GM23248 (cell line): ENCODE data around the gene PI4KA. TPM values are rescaled to one million over a fixed set of nuclear protein-coding genes. Genes with fewer than 3 reads are reported as not detected.

Experiments
- DNase-seq: peaks from one replicate; pipeline ENCODE4 v3.0.0-alpha.2; 2015
- H2AFZ ChIP-seq: fragments of 200-600 bp; sonication (generic); 2 replicates; pipeline ENCODE4 v1.6.1; 2016; ENCODE audit warnings: antibody characterized with exemption
- H3F3A ChIP-seq: fragments of 200-600 bp; sonication (generic); 2 replicates; pipeline ENCODE4 v1.6.1; 2016; ENCODE audit warnings: mild to moderate bottlenecking, antibody characterized with exemption, mixed run types; ENCODE audit not compliant: insufficient read depth
- H3K27ac ChIP-seq: fragments of 200-600 bp; sonication (generic); 2 replicates; pipeline ENCODE4 v1.5.1; 2016; ENCODE audit warnings: mild to moderate bottlenecking
- H3K27me3 ChIP-seq: fragments of 200-600 bp; sonication (generic); replicated peaks from 2 replicates; pipeline ENCODE4 v1.6.1; 2016; ENCODE audit warnings: mild to moderate bottlenecking; ENCODE audit not compliant: insufficient read depth
- H3K36me3 ChIP-seq: fragments of 200-600 bp; sonication (generic); 2 replicates; pipeline ENCODE4 v1.6.1; 2016; ENCODE audit warnings: low read depth, mild to moderate bottlenecking
- H3K4me1 ChIP-seq: fragments of 200-600 bp; sonication (generic); 2 replicates; pipeline ENCODE4 v1.6.1; 2016; ENCODE audit warnings: mild to moderate bottlenecking; ENCODE audit not compliant: insufficient read depth
- H3K4me2 ChIP-seq: fragments of 200-600 bp; sonication (generic); one replicate; pipeline ENCODE4 v1.6.1; 2016; ENCODE audit warnings: mild to moderate bottlenecking; ENCODE audit not compliant: unreplicated experiment
- H3K4me3 ChIP-seq: fragments of 200-600 bp; sonication (generic); 2 replicates; pipeline ENCODE4 v1.5.1; 2016; ENCODE audit warnings: mild to moderate bottlenecking
- H3K79me2 ChIP-seq: fragments of 200-600 bp; sonication (generic); 2 replicates; pipeline ENCODE4 v1.6.1; 2016; ENCODE audit warnings: mild to moderate bottlenecking; ENCODE audit not compliant: insufficient read depth
- H3K9ac ChIP-seq: fragments of 200-600 bp; sonication (generic); 2 replicates; pipeline ENCODE4 v1.6.1; 2016; ENCODE audit warnings: mild to moderate bottlenecking
- H3K9me2 ChIP-seq: fragments of 200-600 bp; sonication (generic); 2 replicates; pipeline ENCODE4 v1.6.1; 2016; ENCODE audit warnings: mixed run types, mild to moderate bottlenecking, moderate library complexity; ENCODE audit not compliant: insufficient read depth
- H3K9me3 ChIP-seq: fragments of 200-600 bp; sonication (generic); one replicate; pipeline ENCODE4 v1.6.1; 2017; ENCODE audit warnings: low read depth
- H4K20me1 ChIP-seq: fragments of 200-600 bp; sonication (generic); 2 replicates; pipeline ENCODE4 v1.6.0; 2016; ENCODE audit not compliant: insufficient read depth
- EZH2 ChIP-seq: fragments of 200-600 bp; sonication (generic); IDR thresholded peaks from 2 replicates; pipeline ENCODE4 v1.6.1; 2018; ENCODE audit warnings: antibody characterized with exemption, mild to moderate bottlenecking; ENCODE audit not compliant: insufficient read depth, poor library complexity, severe bottlenecking
- EZH2phosphoT487 ChIP-seq: fragments of 200-600 bp; sonication (generic); IDR thresholded peaks from 2 replicates; pipeline ENCODE4 v1.6.1; 2018; ENCODE audit warnings: antibody characterized with exemption, moderate library complexity, mild to moderate bottlenecking, low read depth; ENCODE audit not compliant: insufficient read depth
- WGBS, 2 experiments: methylation state at CpG; one replicate each; pipeline ENCODE4 v1.1.6; 2015 to 2017; ENCODE audit warnings: low lambda C conversion rate in 2 of 2, low coverage in 1 of 2; ENCODE audit errors: missing lambda C conversion rate in 2 of 2; 5-methylcytosine and 5-hydroxymethylcytosine counted together
- in situ Hi-C: fragments of 300-500 bp; cut with MboI; formaldehyde crosslinking; loops from 2 replicates; pipeline ENCODE4 v1.15.0; 2020
- polyA plus RNA-seq: library from polyadenylated mRNA; unstranded; fragments of >200 nt; fragmentation: Nextera tagmentation; extraction: Ambion mirVana; gene quantifications from 2 replicates; pipeline ENCODE4 v1.2.1, GENCODE V29; 2016
- total RNA-seq: library from RNA; depleted of rRNA; stranded (reverse); fragments of >200 nt; shearing (Covaris generic); gene quantifications from 2 replicates; pipeline ENCODE4 v1.2.3, GENCODE V29; 2014

The PI4KA gene
- total and polyA plus RNA-seq, 2 experiments from 2014 or later = 31.1 to 34.5 TPM

DNA sequence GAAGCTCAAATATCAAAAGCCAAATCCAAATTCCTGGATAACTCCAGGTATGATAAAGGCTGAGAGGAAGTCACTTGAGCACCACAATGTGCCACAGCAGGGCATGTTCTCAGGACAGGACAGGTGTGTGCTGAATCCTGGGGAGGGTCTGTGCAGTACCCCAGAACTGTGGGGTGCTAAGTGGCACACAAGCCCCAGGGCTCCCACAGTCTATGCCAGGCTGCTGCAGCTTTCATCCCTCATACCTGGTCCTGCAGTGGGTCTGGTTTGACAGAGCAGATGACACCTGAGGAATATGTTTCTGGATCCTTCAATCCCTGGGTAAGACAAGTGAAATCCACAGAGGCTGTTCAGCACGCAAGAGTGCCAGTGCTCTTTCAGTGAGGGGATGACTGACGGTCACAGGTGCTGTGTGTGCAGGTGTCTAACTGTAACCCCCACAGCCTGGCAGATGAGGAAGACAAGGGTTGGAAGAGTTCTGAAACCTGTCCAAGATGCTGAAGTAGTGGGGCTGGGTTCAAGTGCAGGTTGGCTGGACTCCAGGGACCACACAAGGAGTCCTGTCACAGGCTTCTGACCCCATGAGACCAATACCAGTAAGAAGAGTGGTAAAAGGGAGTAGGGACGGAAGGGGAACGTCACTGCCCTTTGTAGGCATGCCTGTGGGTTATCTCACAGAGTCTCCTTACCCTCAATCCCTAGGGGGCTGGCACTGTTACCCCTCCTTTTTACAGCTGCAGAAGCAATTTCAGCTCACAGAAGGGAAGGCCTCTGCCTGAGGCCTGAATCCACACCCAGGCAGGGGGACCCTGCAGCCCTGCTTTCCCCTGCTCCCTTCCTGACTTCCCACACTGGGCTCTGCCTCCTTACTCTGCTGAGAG lies 70.6 kb downstream of the PI4KA start:
- H2AFZ ChIP-seq = no peak overlapping the region
- 91 to 100% methylated on average over 4 of the region's 4 CpGs for WGBS, 2 experiments
- H3K9me2 ChIP-seq = no peaks in the 10 kb centered on the region
- no peaks in the 10 kb centered on the region for H3K27me3 ChIP-seq
- no peaks in the 10 kb centered on the region for H3K4me1 ChIP-seq
- H3K4me2 ChIP-seq = no peak overlapping the region
- no peaks in the 10 kb centered on the region for H3K79me2 ChIP-seq
- no peaks in the 10 kb centered on the region for H4K20me1 ChIP-seq
- no peak overlapping the region for H3K27ac ChIP-seq
- H3K9ac ChIP-seq = no peak overlapping the region
- no peak overlapping the region for H3K4me3 ChIP-seq
- H3K9me3 ChIP-seq = no peaks in the 10 kb centered on the region
- H3K36me3 ChIP-seq = 0 out of 2 replicates have a peak, but pooled peaks cover 11% of the 10 kb centered on the region
- H3F3A ChIP-seq = no peaks in the 10 kb centered on the region
- TF ChIP-seq EZH2 = no peak
- no peak for TF ChIP-seq EZH2phosphoT487
- in situ Hi-C loops = no loop called here
- DNase-seq = no peak

DNA sequence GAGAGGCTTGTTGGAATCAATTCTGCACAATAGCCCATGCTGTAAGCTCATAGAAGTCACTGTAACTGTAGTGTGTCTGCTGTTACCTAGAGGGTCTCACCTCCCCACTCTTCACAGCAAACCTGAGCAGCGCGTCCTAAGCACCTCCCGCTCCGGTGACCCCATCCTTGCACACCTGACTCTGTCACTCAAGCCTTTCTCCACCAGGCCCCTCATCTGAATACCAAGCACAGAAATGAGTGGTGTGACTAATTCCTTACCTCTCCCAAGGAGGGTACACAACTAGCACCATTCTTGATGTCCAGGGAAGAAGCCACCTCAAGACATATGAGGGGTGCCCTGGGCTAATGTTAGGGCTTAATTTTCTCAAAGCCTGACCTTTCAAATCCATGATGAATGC lies 71.4 kb downstream of the PI4KA start:
- no peaks in the 10 kb centered on the region for H3K27me3 ChIP-seq
- H4K20me1 ChIP-seq = no peaks in the 10 kb centered on the region
- H3K9me3 ChIP-seq = no peaks in the 10 kb centered on the region
- no peak overlapping the region for H3K9ac ChIP-seq
- DNase-seq = no peak
- H3F3A ChIP-seq = 0 out of 2 replicates have a peak, but pooled peaks cover 4% of the 10 kb centered on the region
- TF ChIP-seq EZH2phosphoT487 = no peak
- no peak for TF ChIP-seq EZH2
- H3K27ac ChIP-seq = no peak overlapping the region
- no peaks in the 10 kb centered on the region for H3K79me2 ChIP-seq
- H3K4me1 ChIP-seq = no peaks in the 10 kb centered on the region
- 82 to 100% methylated on average over 4 of the region's 4 CpGs for whole genome bisulfite sequencing, 2 experiments
- H3K4me3 ChIP-seq = no peak overlapping the region
- no peaks in the 10 kb centered on the region for H3K9me2 ChIP-seq
- H2AFZ ChIP-seq = no peak overlapping the region
- in situ Hi-C loops = no loop called here
- no peak overlapping the region for H3K4me2 ChIP-seq
- 0 out of 2 replicates have a peak, but pooled peaks cover 11% of the 10 kb centered on the region for H3K36me3 ChIP-seq

DNA sequence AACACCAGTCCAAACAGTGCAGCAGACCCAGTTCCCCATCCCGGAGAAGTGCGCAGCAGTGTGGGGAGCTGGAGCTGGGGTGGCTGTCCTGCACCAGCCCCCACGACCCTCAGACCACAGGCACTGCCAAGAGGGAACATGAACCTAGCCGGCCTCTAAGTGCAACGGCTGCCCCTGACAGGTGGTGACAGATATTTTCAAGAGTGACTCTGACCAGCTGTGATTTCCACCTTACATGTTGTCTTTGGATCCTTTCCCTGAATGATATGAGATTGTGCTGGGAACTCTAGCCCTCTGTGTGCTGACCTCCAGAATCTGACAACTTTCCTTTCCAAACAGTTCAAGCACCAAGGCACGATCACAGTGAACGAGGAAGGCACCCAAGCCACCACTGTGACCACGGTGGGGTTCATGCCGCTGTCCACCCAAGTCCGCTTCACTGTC lies 72.1 kb downstream of the PI4KA start:
- no peak for DNase-seq
- 0 out of 2 replicates have a peak, but pooled peaks cover 9% of the 10 kb centered on the region for H3F3A ChIP-seq
- in situ Hi-C loops = no loop called here
- H3K9me2 ChIP-seq = no peaks in the 10 kb centered on the region
- no peak overlapping the region for H3K27ac ChIP-seq
- no peak overlapping the region for H3K4me3 ChIP-seq
- no peaks in the 10 kb centered on the region for H3K27me3 ChIP-seq
- H4K20me1 ChIP-seq = no peaks in the 10 kb centered on the region
- WGBS, 2 experiments = 90% methylated on average over 10 of the region's 10 CpGs
- no peaks in the 10 kb centered on the region for H3K9me3 ChIP-seq
- no peaks in the 10 kb centered on the region for H3K79me2 ChIP-seq
- H2AFZ ChIP-seq = no peak overlapping the region
- TF ChIP-seq EZH2phosphoT487 = no peak
- TF ChIP-seq EZH2 = no peak
- H3K36me3 ChIP-seq = 0 out of 2 replicates have a peak, but pooled peaks cover 11% of the 10 kb centered on the region
- H3K4me2 ChIP-seq = no peak overlapping the region
- no peaks in the 10 kb centered on the region for H3K4me1 ChIP-seq
- H3K9ac ChIP-seq = no peak overlapping the region

DNA sequence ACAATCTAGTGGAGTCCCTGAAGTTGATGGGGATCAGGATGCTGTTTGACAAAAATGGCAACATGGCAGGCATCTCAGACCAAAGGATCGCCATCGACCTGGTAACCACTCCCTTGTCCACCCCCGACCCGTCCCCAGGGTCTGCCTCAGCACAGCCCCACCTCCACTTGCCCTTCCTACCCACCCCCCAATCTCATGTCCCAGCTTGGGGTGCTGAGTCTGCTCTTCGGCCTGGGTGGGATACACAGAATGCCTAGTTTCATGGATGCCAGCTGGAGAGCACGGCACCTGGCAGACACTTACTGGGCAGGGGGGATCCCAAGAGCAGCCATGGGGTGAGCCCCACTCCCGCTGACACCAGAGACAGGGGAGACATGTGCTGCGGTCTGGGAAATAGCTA lies 72.6 kb downstream of the PI4KA start:
- H3K9me3 ChIP-seq = no peaks in the 10 kb centered on the region
- no peak overlapping the region for H3K9ac ChIP-seq
- 0 out of 2 replicates have a peak, but pooled peaks cover 9% of the 10 kb centered on the region for H3F3A ChIP-seq
- DNase-seq = no peak
- no peaks in the 10 kb centered on the region for H4K20me1 ChIP-seq
- no peak overlapping the region for H2AFZ ChIP-seq
- H3K36me3 ChIP-seq = 0 out of 2 replicates have a peak, but pooled peaks cover 8% of the 10 kb centered on the region
- H3K4me3 ChIP-seq = no peak overlapping the region
- H3K4me1 ChIP-seq = no peaks in the 10 kb centered on the region
- H3K9me2 ChIP-seq = no peaks in the 10 kb centered on the region
- H3K4me2 ChIP-seq = no peak overlapping the region
- WGBS, 2 experiments = 98 to 99% methylated on average over 7 to 8 of the region's 8 CpGs
- no peaks in the 10 kb centered on the region for H3K27me3 ChIP-seq
- H3K79me2 ChIP-seq = no peaks in the 10 kb centered on the region
- in situ Hi-C loops = no loop called here
- no peak overlapping the region for H3K27ac ChIP-seq
- TF ChIP-seq EZH2 (no peak), EZH2phosphoT487 (no peak)
